Measurements from ENCODE around the gene ZFP3. TPM values are rescaled to one million over a fixed set of nuclear protein-coding genes. Genes with fewer than 3 reads are reported as not detected.
"Not testable (repeated sequence)": the region's sequence is repeated elsewhere in the genome, so short reads cannot be mapped to it uniquely, and the experiment has no call there.

Gene ZFP3
- polyA plus RNA-seq, 1 experiment, result 3.0 TPM

GRCh38 chr17:5055543-5055942, 22.7 kb upstream of the ZFP3 start:
- no peak overlapping the region for H3K4me3 ChIP-seq (ENCODE audit: low read depth, low read length)
- CTCF ChIA-PET, result no interaction called here
- TF ChIP-seq, protein P1, sequence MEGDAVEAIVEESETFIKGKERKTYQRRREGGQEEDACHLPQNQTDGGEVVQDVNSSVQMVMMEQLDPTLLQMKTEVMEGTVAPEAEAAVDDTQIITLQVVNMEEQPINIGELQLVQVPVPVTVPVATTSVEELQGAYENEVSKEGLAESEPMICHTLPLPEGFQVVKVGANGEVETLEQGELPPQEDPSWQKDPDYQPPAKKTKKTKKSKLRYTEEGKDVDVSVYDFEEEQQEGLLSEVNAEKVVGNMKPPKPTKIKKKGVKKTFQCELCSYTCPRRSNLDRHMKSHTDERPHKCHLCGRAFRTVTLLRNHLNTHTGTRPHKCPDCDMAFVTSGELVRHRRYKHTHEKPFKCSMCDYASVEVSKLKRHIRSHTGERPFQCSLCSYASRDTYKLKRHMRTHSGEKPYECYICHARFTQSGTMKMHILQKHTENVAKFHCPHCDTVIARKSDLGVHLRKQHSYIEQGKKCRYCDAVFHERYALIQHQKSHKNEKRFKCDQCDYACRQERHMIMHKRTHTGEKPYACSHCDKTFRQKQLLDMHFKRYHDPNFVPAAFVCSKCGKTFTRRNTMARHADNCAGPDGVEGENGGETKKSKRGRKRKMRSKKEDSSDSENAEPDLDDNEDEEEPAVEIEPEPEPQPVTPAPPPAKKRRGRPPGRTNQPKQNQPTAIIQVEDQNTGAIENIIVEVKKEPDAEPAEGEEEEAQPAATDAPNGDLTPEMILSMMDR (IDR thresholded peaks at IDR 0.05; ENCODE audit: low read depth, low read length), result no peak
- POLR2A ChIA-PET, result no interaction called here
- no peak overlapping the region for H3K27ac ChIP-seq (ENCODE audit: low read depth, low read length)
- DNase-seq (ENCODE audit: low read depth, low spot score), result no peak
- no peaks in the 10 kb centered on the region for H3K9me3 ChIP-seq (ENCODE audit: control insufficient read depth, insufficient read depth, low read length)
- no peaks in the 10 kb centered on the region for H3K27me3 ChIP-seq (ENCODE audit: control insufficient read depth, insufficient read depth, low read length)

GRCh38 chr17:5065227-5065744, 13.0 kb upstream of the ZFP3 start:
- Histone ChIP-seq H3K4me3 (ENCODE audit: low read depth, low read length) (no peak overlapping the region), H3K27ac (ENCODE audit: low read depth, low read length) (no peak overlapping the region), H3K27me3 (ENCODE audit: control insufficient read depth, insufficient read depth, low read length) (peaks cover 5% of the 10 kb centered on the region), H3K9me3 (ENCODE audit: control insufficient read depth, insufficient read depth, low read length) (no peaks in the 10 kb centered on the region)
- ChIA-PET POLR2A (no interaction called here), CTCF (no interaction called here)
- TF ChIP-seq, protein P1 (IDR thresholded peaks at IDR 0.05; ENCODE audit: low read depth, low read length), result no peak
- DNase-seq (ENCODE audit: low read depth, low spot score), result no peak

DNA sequence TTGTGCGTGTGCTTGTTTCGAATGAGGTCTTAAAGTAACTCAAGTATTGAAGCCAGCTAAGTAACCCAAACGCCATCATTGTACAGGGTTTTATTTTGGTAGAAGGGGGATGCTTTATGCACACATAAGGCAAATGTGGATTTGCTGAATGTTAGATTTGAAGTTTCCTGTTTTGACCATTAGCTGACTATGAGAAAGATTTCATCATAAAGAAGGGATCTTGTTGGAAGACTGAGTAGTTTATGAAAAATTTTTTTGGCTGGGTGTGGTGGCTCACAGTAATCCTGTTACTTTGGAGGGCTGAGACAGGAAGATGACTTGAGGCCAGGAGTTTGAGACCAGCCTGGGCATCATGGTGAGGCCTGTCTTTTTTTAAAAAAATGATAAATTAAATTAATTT, 10.0 kb upstream of the ZFP3 start:
- H3K4me3 ChIP-seq (ENCODE audit: low read depth, low read length), result no peak overlapping the region
- no peak overlapping the region for H3K27ac ChIP-seq (ENCODE audit: low read depth, low read length)
- ChIA-PET CTCF (no interaction called here), POLR2A (no interaction called here)
- H3K9me3 ChIP-seq (ENCODE audit: control insufficient read depth, insufficient read depth, low read length), result no peaks in the 10 kb centered on the region
- peaks cover 5% of the 10 kb centered on the region for H3K27me3 ChIP-seq (ENCODE audit: control insufficient read depth, insufficient read depth, low read length)
- TF ChIP-seq, protein P1 (IDR thresholded peaks at IDR 0.05; ENCODE audit: low read depth, low read length), result no peak
- no peak for DNase-seq (ENCODE audit: low read depth, low spot score)

DNA sequence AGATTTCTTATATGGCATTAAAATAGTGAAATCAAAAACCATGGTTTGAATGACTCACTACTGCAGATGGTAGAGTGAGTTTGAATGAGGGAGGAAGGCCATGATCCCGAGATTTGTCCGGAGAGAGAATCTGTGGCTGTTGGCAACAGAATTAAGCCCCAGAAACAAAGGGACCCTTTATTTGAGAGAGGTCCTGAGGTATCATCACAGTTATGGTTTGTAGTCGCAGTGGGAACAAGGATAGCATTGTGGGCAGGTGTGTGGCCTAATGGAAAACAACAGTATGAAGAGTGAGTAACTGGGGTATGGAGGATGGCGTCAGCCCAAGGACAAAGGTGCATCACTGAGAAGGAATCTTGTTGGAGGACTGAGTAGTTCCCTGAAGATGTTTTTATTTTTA, 8.5 kb upstream of the ZFP3 start:
- no peak for DNase-seq (ENCODE audit: low read depth, low spot score)
- CTCF ChIA-PET, result no interaction called here
- H3K27ac ChIP-seq (ENCODE audit: low read depth, low read length), result no peak overlapping the region
- peaks cover 5% of the 10 kb centered on the region for H3K27me3 ChIP-seq (ENCODE audit: control insufficient read depth, insufficient read depth, low read length)
- TF ChIP-seq, protein P1 (IDR thresholded peaks at IDR 0.05; ENCODE audit: low read depth, low read length), result no peak
- POLR2A ChIA-PET, result no interaction called here
- no peaks in the 10 kb centered on the region for H3K9me3 ChIP-seq (ENCODE audit: control insufficient read depth, insufficient read depth, low read length)
- no peak overlapping the region for H3K4me3 ChIP-seq (ENCODE audit: low read depth, low read length)

GRCh38 chr17:5075472-5075871, 2.8 kb upstream of the ZFP3 start:
- H3K27me3 ChIP-seq (ENCODE audit: control insufficient read depth, insufficient read depth, low read length); H3K4me3 ChIP-seq (ENCODE audit: low read depth, low read length); POLR2A ChIA-PET; DNase-seq (ENCODE audit: low read depth, low spot score); H3K27ac ChIP-seq (ENCODE audit: low read depth, low read length); CTCF ChIA-PET: not testable (repeated sequence)
- peaks cover 20% of the 10 kb centered on the region for H3K9me3 ChIP-seq (ENCODE audit: control insufficient read depth, insufficient read depth, low read length)

DNA sequence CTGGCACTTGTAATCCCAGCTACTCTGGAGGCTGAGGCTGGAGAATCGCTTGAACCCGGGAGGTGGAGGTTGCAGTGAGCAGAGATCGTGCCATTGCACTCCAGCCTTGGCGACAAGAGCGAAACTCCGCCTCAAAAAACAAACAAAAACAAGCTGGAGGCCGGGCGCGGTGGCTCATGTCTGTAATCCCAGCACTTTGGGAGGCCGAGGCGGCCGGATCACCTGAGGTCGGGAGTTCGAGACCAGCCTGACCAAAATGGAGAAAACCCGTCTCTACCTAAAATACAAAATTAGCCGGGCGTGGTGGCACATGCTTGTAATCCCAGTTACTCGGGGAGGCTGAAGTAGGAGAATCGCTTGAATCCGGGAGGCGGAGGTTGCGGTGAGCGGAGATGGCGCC, 992 bp upstream of the ZFP3 start:
- H3K27ac ChIP-seq (ENCODE audit: low read depth, low read length); H3K27me3 ChIP-seq (ENCODE audit: control insufficient read depth, insufficient read depth, low read length); POLR2A ChIA-PET; CTCF ChIA-PET; DNase-seq (ENCODE audit: low read depth, low spot score); H3K4me3 ChIP-seq (ENCODE audit: low read depth, low read length): not testable (repeated sequence)
- peaks cover 26% of the 10 kb centered on the region for H3K9me3 ChIP-seq (ENCODE audit: control insufficient read depth, insufficient read depth, low read length)
